ENCODE results near the gene ASB15. TPM values are rescaled to one million over a fixed set of nuclear protein-coding genes. Genes with fewer than 3 reads are reported as not detected.

Gene ASB15
- total and polyA plus RNA-seq, 2 of the 8 experiments (the other 6 are each of a cell fraction or from before 2014, with no cell fraction given): not detected

DNA sequence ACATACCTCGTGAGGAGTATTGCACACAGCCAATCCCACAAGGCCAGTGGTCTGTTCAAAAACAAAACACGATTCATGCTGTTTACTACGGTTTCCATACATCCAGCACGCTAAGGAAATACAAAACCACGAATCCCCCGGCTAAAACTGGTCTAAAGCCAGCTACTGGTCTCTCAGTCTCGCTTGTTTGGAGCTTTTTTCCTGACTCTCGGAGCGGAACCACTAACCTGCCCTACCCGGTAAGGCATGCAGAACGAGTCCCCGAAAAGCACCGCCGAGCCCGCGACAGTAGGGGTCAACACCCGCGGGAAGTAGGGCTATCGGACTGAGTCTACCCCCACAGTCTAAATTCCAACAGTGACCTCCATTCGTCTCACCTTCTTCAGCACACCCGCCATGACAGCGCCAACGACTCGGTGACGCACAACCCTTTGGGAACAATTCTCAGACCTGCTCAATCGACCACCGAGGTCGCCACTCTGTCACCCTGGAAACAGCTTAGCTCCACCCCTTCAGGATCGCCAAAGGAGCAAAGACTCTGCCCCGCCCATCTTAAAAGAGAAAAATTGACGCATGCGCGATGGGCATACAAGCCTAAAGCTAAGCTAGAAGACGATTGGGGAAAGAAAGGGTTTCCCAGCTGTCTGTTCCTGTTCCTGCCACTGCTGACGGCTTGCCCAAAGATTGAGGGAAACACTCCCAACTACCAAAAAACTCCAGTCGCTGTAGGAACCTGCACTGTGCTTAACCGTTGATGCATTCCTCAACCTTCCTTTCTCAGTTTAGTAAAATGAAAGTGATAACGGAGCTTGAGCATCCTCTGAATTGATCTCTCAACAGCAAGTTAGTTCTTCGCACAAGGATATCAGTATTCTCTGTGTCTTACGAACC lies 44.0 kb upstream of the ASB15 start, which contains the start of gene NDUFA5:
Gene NDUFA5, minus strand, starts transcription at position 421 of the 891 bp plus-strand sequence. Its CDS starts 23 bp downstream, at position 398.
- 5% methylated on average over 40 of the region's 40 CpGs; no CpG with 5 or more reads in 1 of the 2 experiments for WGBS, 2 experiments (ENCODE audit: extremely low coverage in 1 of 2, insufficient coverage in 1 of 2, insufficient read length in 1 of 2, insufficient replicate concordance in 2 of 2, low coverage in 1 of 2, low lambda C conversion rate in 2 of 2, missing lambda C conversion rate in 1 of 2)
- Histone ChIP-seq H4K5ac (ENCODE audit: insufficient read length, low read depth, low read length) (peak within 1 kb of the TSS; percentile 1), H3K4me2 (ENCODE audit: insufficient read depth in 1 of 2, low read depth in 2 of 2, low read length in 2 of 2) (peak within 1 kb of the TSS; percentile 67 to 92), H3K79me1 (ENCODE audit: low read depth, low read length) (peaks cover 1% of the 10 kb centered on the region; the same call in 1 of the 2 replicates), H3K9ac (replicated peaks in 1 of 4; ENCODE audit: extremely low read depth in 1 of 4, low read depth in 3 of 4, low read length in 3 of 4) (peak within 1 kb of the TSS; percentile 86 to 96 (median 92)), H3K79me2 (ENCODE audit: control insufficient read depth in 1 of 2, insufficient read depth in 2 of 2, low read length in 2 of 2) (peaks cover 9 to 37% of the 10 kb centered on the region in 2 experiments), H3K56ac (replicated peaks; ENCODE audit: insufficient read length, low read depth, low read length) (no peak within 1 kb of the TSS), H2BK20ac (ENCODE audit: low read length) (no peak within 1 kb of the TSS), H4K8ac (ENCODE audit: extremely low read depth, insufficient read depth, low read length) (peak within 1 kb of the TSS; percentile 82), H3K4me1 (replicated peaks in 1 of 4; ENCODE audit: control insufficient read depth in 3 of 4, insufficient read depth in 4 of 4, low read length in 3 of 4) (peaks cover 0 to 6% (median under 1%) of the 10 kb centered on the region in 4 experiments; a peak in 2 of 7 replicates), H2BK15ac (ENCODE audit: low read length) (no peak within 1 kb of the TSS), H3K23ac (ENCODE audit: insufficient read length) (no peak within 1 kb of the TSS), H3K4ac (replicated peaks; ENCODE audit: insufficient read length, low read depth, low read length) (no peak within 1 kb of the TSS), H3K27me3 (replicated peaks in 1 of 4; ENCODE audit: control insufficient read depth in 3 of 4, extremely low read depth in 1 of 4, insufficient read depth in 3 of 4, low read length in 3 of 4) (no peaks in the 10 kb centered on the region), H3K18ac (ENCODE audit: extremely low read depth, low read length) (no peak within 1 kb of the TSS), H4K20me1 (replicated peaks in 1 of 2; ENCODE audit: control insufficient read depth in 1 of 2, insufficient read depth in 2 of 2, low read length in 2 of 2) (no peaks in the 10 kb centered on the region), H3K23me2 (ENCODE audit: low read depth, low read length) (peaks cover 7% of the 10 kb centered on the region), H3K36me3 (ENCODE audit: control insufficient read depth in 2 of 4, insufficient read depth in 4 of 4, low read length in 3 of 4) (peaks cover 0 to 11% (median 3%) of the 10 kb centered on the region in 4 experiments; a peak in 3 of 8 replicates), H3K27ac (ENCODE audit: low read depth, low read length) (peak within 1 kb of the TSS; percentile 77), H3K4me3 (ENCODE audit: extremely low read depth in 1 of 4, insufficient read depth in 2 of 4, low read depth in 3 of 4, low read length in 4 of 4) (peak within 1 kb of the TSS; percentile 97 to 100 (median 98)), H2BK5ac (ENCODE audit: low read depth, low read length) (peak within 1 kb of the TSS; percentile 82), H2AK5ac (ENCODE audit: low read depth, low read length) (no peak within 1 kb of the TSS), H3K9me3 (ENCODE audit: insufficient read depth in 2 of 2, low read depth in 1 of 2, low read length in 1 of 2) (no peaks in the 10 kb centered on the region), H4K91ac (replicated peaks; ENCODE audit: insufficient read length, low read length) (no peak within 1 kb of the TSS), H2BK12ac (ENCODE audit: low read depth, low read length) (no peak within 1 kb of the TSS; the same call in 1 of the 2 replicates), H3K14ac (ENCODE audit: insufficient read length) (no peak within 1 kb of the TSS), H2AFZ (ENCODE audit: low read length) (peak within 1 kb of the TSS; percentile 100), H2BK120ac (replicated peaks; ENCODE audit: low read depth, low read length) (no peak within 1 kb of the TSS)
- peak; percentile 91 to 93 for DNase-seq (ENCODE audit: low read depth in 1 of 2, low spot score in 2 of 2)
- peak; percentile 93 for FAIRE-seq
- ChIA-PET CTCF (ENCODE audit: partially characterized antibody) (interaction anchor here (0.6 to 1.2 kb wide), 3 partner anchors 15 to 409 kb away, joined by 3 to 4 read pairs (median 4); no protein-coding TSS in a partner anchor), POLR2A (ENCODE audit: partially characterized antibody) (interaction anchor here (1.3 to 1.4 kb wide), 6 partner anchors 9 to 30 kb away, joined by 3 to 6 read pairs (median 4); no protein-coding TSS in a partner anchor)
- peak; percentile 63 for TF ChIP-seq NRF1 (IDR thresholded peaks at IDR 0.05; ENCODE audit: low read depth, low read length)
- TF ChIP-seq, protein P1, sequence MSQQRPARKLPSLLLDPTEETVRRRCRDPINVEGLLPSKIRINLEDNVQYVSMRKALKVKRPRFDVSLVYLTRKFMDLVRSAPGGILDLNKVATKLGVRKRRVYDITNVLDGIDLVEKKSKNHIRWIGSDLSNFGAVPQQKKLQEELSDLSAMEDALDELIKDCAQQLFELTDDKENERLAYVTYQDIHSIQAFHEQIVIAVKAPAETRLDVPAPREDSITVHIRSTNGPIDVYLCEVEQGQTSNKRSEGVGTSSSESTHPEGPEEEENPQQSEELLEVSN (IDR thresholded peaks at IDR 0.05): no peak
- no peak for TF ChIP-seq BCL11A (IDR thresholded peaks at IDR 0.05; ENCODE audit: low read depth in 2 of 2, low read length in 2 of 2)
- peak; percentile 89 for TF ChIP-seq RBBP5 (IDR thresholded peaks at IDR 0.05; ENCODE audit: borderline replicate concordance, low read depth, low read length)
- peak; percentile 74 for TF ChIP-seq POLR2AphosphoS5 (IDR thresholded peaks at IDR 0.05; ENCODE audit: low read depth, low read length)
- TF ChIP-seq, protein P2, sequence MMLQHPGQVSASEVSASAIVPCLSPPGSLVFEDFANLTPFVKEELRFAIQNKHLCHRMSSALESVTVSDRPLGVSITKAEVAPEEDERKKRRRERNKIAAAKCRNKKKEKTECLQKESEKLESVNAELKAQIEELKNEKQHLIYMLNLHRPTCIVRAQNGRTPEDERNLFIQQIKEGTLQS (IDR thresholded peaks at IDR 0.05; ENCODE audit: insufficient read depth, low read depth, low read length): no peak
- TF ChIP-seq, protein P3, sequence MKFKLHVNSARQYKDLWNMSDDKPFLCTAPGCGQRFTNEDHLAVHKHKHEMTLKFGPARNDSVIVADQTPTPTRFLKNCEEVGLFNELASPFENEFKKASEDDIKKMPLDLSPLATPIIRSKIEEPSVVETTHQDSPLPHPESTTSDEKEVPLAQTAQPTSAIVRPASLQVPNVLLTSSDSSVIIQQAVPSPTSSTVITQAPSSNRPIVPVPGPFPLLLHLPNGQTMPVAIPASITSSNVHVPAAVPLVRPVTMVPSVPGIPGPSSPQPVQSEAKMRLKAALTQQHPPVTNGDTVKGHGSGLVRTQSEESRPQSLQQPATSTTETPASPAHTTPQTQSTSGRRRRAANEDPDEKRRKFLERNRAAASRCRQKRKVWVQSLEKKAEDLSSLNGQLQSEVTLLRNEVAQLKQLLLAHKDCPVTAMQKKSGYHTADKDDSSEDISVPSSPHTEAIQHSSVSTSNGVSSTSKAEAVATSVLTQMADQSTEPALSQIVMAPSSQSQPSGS (IDR thresholded peaks at IDR 0.05; ENCODE audit: low read length): 0 out of 2 replicates have a peak, but pooled peaks have one; percentile 39
- peak; percentile 90 for TF ChIP-seq CREB1 (IDR thresholded peaks at IDR 0.05)
